Measurements from ENCODE around the gene RIC8B. TPM values are rescaled to one million over a fixed set of nuclear protein-coding genes. Genes with fewer than 3 reads are reported as not detected.

Gene RIC8B
- total RNA-seq, 1 donor from 2014 or later: 39.4 TPM

GRCh38 chr12:106801167-106801708, 26.8 kb downstream of the RIC8B start:
- DNase-seq (ENCODE audit: low spot score): no peak

- DNase-seq (ENCODE audit: low spot score): no peak
These were observed 27.5 kb downstream of the RIC8B start for GRCh38 chr12:106801830-106802533.

DNA sequence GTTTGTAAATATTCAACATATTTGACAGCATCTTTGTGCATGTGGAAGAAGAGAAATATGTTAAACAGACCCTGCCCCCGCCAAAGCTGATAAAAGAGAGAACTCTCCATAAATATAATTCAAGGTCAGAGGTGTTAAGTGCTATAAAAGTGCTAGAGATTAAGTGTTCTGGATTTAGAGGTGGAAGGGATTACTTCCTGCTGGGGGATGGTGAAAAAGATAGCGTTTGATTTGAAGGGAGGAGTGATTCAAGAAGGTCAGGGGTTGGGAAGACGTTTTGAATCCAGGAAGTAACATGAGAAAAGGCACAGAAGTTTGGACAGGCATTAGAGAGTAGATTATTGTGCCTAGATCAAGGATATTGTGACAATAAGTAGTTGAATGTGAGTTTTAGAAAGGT, 30.2 kb downstream of the RIC8B start:
- DNase-seq (ENCODE audit: low spot score): no peak

DNA sequence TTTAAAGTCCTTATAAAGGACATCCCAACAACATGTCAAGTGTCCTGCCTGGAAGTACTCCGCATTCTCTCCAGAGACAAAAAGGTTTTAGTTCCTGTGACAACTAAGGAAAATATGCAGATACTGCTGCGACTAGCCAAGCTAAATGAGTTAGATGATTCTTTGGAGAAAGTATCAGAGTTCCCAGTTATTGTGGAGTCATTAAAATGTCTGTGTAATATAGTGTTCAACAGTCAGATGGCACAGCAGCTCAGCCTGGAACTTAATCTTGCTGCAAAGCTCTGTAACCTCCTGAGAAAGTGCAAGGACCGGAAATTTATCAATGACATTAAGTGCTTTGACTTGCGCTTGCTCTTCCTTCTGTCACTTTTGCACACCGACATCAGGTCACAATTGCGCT, 40.2 kb downstream of the RIC8B start:
- no peak for DNase-seq (ENCODE audit: low spot score)

GRCh38 chr12:106815741-106816140, 41.3 kb downstream of the RIC8B start:
- DNase-seq (ENCODE audit: low spot score): no peak

DNA sequence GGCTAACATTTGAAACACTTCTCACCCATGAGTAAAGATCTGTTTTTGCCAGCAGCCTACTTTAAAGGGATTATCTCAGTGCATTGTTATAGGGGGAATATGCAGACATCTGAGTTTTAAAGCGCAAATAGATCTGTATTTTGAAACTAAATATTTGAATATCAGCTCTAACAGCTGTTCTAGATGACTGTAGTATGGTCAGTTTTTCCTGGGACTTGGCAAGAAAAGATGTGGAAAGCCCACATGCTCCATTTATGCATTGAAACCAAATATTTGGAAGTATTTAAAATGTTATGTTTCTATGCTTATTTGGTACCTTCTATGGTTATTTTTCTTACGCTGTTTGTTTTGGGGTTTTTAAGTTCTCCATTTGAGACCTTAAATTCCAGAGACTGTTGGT, 41.7 kb downstream of the RIC8B start:
- no peak for DNase-seq (ENCODE audit: low spot score)

DNA sequence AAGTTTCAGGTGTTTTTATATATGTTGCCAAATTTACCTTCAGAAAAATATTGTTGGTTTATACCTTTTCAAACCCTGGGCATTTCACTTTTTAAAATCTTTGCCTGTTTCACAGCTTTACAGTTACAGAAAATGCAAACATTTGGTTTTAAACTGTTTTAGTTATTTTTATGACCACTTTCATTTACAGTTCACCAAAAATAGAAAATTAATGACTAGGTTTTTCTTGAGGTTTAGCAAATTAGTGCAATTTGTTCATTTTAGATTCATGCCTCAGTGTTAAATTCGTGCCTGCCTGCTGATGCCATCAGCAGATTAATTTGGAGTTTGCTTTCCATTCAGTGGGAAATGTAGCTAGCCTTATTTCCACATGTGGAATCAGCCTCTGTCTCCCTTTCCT, 45.5 kb downstream of the RIC8B start:
- DNase-seq (ENCODE audit: low spot score): no peak

DNA sequence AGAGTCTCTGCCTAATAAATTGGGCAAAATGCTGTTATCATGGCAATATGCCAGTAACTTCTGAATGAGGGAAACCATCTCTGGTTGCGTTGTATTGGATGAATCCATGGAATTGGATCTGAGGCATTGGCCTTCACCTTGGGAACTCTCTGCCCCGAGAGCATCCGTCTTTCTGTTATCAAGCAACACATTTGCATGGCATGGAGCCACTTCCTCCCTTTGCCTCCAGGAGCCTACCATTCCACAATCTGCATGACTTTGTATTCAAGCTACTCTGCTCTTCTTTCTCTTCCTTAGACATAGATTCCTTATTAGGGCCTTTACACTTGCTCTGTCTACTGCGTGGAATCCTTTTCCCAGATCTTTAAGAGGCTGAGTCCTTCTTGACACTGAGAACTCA, 57.2 kb downstream of the RIC8B start:
- no peak for DNase-seq (ENCODE audit: low spot score)

DNA sequence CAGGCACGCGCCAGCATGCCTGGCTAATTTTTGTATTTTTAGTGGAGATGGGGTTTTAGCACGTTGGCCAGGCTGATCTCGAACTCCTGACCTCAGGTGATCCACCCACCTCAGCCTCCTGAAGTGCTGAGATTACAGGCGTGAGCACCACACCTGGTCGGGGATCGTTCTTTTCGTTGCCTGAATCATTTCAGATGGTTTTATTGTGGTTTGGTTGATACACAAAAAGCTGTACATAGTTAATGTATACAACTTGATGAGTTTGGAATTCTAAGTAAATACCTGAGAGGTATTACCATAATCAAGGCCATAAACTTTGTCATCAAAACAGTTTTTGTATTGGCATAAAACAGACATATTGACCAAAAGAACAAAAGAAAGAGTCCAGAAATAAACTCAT, 63.3 kb downstream of the RIC8B start:
- DNase-seq (ENCODE audit: low spot score): no peak

GRCh38 chr12:106839333-106839732, 64.9 kb downstream of the RIC8B start:
- no peak for DNase-seq (ENCODE audit: low spot score)

DNA sequence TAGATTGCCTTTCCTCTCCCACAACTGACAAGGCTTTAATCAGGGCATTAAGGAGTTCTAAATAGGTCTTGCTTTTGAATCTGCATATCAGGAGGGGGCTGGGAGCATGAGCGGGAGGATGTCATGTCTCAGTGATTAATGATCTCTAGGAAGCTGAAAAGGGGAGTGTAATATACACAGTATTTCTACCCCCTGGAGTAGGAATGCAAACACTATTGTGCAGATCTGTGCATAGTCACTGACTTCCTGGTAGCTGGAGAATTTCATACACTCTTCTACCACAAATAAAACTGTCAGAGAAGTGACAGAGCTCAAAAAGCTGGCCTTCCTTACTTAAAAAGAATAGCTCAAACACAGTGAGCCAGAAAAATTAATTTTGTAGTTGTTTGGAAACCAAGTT, 65.8 kb downstream of the RIC8B start:
- DNase-seq (ENCODE audit: low spot score): peak; percentile 61

GRCh38 chr12:106841510-106842302, 67.2 kb downstream of the RIC8B start:
- peak; percentile 35 for DNase-seq (ENCODE audit: low spot score)

DNA sequence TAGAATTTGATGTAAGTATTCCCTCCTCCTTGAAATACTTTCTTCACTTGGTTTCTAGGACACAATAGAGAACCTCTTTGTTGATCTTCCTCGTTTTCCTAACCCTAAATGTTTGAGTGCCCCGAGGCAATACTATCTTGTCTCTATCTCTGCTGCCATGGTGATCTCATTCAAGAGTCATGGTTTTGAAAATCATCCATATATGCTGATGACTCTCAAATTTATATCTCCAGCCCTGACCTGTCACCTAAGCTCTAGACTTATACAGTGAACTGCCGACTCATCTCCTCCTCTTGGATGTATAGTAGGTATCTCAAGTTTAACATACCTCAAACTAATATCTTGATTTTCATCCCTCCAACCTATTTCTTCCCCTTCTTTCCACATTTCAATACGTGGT, 71.4 kb downstream of the RIC8B start:
- DNase-seq (ENCODE audit: low spot score): no peak

DNA sequence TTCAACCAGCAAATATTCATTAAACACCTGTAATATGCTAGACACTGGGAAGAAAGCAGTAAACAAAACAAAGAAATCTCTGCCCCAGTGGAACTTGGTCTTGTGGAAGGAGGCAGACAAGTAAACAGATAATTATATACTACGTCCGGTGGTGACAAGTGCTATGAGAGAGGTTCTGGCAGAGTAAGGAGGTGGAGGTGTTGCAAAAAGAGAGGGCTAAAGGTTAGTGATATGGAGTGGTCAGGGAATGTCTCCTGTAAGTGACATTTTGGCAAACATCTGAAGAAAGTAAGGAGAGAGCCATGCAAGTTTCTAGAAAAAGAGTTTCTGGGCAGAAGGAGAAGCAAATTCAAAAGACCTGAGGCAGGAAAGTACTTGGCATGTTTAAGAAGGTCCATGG, 73.4 kb downstream of the RIC8B start:
- no peak for DNase-seq (ENCODE audit: low spot score)

DNA sequence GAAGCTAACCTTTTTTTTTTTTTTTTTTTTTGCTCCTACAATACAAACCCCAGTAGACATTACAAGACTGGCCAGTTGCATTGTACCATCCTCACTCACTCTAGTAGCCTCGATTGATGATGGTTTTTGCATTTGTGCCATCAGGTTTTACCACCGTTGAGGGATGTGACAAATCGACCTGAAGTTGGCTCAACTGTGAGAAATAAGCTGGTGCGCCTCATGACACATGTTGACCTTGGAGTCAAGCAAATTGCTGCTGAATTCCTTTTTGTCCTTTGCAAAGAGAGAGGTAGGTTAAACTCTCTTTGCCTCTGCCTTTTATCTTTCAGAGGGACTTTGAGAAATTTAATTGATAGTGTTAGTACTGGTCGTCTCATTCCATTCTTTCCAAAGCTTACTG, 76.8 kb downstream of the RIC8B start:
- DNase-seq (ENCODE audit: low spot score): no peak

DNA sequence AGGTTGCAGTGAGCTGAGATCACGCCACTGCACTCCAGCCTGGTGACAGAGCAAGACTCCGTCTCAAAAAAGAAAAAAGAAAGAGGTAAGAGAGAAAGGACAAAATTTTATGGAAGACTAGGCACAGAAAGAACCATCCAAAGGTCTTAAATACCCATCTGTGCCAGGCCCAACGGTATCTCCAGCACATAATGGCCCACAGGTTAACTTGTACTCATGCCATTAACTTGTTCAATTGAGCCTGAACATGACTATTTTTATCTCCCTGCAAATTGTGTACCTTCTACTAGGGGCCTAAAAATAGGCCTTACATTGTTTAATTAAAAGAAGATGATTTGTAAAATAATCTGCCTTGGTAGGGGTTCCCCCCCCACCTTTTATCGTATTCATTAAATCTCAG, 80.2 kb downstream of the RIC8B start:
- DNase-seq (ENCODE audit: low spot score): no peak

DNA sequence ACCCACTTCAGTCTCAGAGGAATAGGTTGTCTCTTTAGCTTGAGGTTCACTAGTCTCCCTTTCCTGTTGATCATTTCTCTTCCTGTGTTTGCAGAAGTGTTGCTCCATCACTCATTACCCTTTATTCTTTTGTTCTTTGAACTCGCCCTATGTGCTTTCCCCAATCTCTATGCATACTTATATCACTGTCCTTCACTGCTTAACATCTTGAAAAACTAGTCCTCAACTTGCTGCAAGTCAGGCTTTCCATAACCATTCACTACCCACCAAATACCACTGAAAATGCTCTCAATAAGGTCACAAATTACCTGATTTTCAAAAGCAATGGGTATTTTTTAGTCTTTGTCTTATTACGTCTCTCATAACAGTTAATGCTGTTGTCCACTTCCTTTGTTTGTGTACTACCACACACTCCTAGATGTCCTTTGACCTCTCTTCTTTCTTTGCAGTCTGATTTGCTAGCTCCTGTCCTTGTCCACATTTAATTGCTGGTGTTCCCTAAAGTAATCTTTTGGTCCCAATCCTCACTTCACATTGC, 80.8 kb downstream of the RIC8B start:
- DNase-seq (ENCODE audit: low spot score): no peak

DNA sequence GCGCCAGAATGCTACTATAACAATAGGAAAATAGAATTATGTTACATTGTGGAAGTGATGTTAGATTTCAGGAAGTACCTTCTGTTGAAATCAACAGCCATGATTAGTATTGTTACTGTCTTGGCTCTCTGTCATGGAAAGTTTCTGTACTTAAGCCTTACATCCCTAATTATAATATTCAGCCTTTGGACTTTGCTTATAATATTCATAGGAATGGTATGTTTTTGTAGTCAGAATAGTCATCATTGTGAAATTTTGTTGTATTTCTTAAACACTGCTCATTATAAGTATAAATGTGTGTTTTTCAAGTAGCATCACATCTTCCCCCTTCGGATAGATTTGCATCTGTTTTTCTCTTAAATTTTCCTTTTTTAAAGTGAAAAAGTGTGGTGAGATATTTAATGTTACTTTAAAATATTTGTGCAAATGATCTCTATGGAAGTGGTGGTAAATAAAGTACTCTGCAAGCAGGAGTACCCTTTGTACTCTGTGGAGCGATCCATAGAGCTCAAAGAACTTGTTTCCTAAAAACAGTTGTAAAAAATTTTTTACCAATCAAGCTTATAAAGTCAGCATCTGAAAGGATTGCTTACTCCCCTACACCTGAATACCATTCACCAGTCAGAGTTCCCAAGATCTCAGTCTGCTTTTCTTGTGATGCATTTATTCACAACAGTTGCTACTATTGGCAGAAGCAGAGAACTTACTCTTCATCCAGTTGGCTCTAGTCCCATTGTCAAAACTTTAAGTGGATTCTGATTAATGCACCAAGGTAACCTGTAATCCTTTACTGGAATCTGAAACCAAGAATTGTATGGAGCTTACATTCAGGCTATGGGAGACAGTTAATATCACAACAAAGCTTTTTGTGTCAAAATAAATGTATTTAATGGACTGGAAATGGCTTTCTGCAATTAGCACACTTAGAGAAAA, 87.8 kb downstream of the RIC8B start:
- DNase-seq (ENCODE audit: low spot score): no peak

DNA sequence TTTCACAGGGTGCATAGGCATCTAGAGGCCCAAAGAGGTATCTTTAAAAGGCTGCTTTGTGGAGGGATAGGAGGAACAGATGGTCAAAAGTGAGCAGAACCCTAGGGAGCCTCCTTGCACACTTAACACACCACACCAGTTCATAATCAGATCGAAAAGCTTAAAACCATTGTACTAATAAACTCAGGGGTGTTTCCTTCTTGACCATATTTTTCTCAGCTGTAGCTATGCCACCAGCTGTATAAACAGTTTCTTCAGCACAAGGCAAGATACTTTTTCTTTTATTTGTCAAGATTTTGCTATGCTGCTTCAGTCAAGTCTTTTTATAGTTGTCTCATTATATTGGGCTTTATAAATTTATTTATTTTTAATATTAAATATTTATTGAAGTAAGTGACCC, 88.7 kb downstream of the RIC8B start:
- DNase-seq (ENCODE audit: low spot score): no peak

DNA sequence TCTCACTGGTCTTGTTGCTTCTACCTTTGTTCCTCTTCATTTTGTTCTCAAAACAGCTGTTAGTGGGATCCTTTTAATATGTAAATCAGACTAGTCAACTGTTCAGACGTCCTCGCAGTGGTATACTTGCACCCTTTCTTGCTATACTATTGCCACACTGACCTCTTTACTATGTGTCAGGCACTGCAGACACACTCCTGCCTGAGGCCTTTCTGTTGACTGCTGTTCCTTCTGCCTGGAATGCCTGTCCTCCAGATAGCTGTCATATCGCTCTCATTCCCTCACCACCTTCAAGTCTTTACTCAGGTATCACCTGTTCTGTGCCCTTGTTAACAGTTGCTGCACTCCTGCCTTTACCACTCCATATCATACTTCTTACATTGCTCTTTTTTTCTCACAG, 91.2 kb downstream of the RIC8B start:
- no peak for DNase-seq (ENCODE audit: low spot score)

- DNase-seq (ENCODE audit: low spot score): no peak
These were observed 92.1 kb downstream of the RIC8B start for GRCh38 chr12:106866426-106867080.

All from mucosa of gallbladder (tissue), 1 donor.